Activated CD4-positive, alpha-beta T cell treated with anti-CD3 and anti-CD28 coated beads, Interleukin-2, amount 10 ng/mL, durations not matched to agents 24 days and 14 days (primary cell): ENCODE measurements around the gene NFKB2. TPM values are rescaled to one million over a fixed set of nuclear protein-coding genes. Genes with fewer than 3 reads are reported as not detected.

Source experiments
- DNase-seq: peaks from one replicate; pipeline ENCODE4 v3.0.0; 2022
- H3K27ac Mint-ChIP-seq: one replicate; pipeline ENCODE4 v1.8.0; 2022; ENCODE audit warnings: mild to moderate bottlenecking, mixed read lengths
- H3K27me3 Mint-ChIP-seq: one replicate; pipeline ENCODE4 v1.8.0; 2022; ENCODE audit warnings: mixed read lengths
- H3K36me3 Mint-ChIP-seq: one replicate; pipeline ENCODE4 v1.8.0; 2022; ENCODE audit warnings: low read depth, mild to moderate bottlenecking, mixed read lengths
- H3K4me1 Mint-ChIP-seq: one replicate; pipeline ENCODE4 v1.8.0; 2021; ENCODE audit warnings: mixed read lengths
- H3K4me3 Mint-ChIP-seq: one replicate; pipeline ENCODE4 v1.8.0; 2022; ENCODE audit warnings: mild to moderate bottlenecking, moderate library complexity, mixed read lengths
- H3K9me3 Mint-ChIP-seq: one replicate; pipeline ENCODE4 v1.8.0; 2021; ENCODE audit warnings: mixed read lengths
- intact Hi-C: fragments of 100-400 bp; cut with micrococcal nuclease; formaldehyde crosslinking; loops from one replicate; pipeline ENCODE4 v1.15.1; 2023
- total RNA-seq: library from RNA; stranded (reverse); gene quantifications from 2 replicates; pipeline ENCODE4 v1.2.3, GENCODE V29; 2022

NFKB2 gene
- total RNA-seq, 1 donor from 2014 or later, result 311 TPM

DNA sequence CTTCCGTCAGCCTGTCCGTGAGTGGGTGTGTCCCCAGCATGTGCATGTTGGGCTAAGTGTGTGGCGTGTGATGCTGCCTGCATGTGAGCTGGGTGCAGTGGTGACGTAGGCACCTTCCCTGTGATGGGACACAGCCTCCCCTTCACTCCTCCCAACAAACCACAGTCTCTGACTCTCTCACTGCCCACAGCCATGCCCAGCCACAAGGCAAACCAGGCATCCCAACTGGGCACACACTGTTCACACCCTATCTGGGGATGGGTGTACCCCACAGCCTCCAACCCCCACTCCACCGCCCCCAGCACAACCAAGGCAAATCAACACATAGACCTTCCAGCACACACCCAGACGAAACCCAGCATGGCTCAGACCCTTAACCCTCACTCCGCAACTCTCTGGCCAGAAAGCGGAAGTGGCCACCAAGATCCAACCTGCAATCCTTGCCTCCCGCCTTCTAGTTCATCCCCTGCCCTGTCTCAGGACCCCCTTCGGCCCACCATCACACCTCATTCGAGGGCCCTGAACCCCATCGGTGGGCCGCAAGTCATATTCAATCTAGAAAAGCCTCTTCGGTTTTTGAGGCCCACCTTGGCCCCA lies 12.7 kb downstream of the NFKB2 start:
- peaks cover 18% of the 10 kb centered on the region for H3K36me3 Mint-ChIP-seq
- DNase-seq, result no peak
- peak overlapping the region; percentile 83 for H3K4me3 Mint-ChIP-seq
- no peaks in the 10 kb centered on the region for H3K9me3 Mint-ChIP-seq
- H3K4me1 Mint-ChIP-seq, result peaks cover 42% of the 10 kb centered on the region
- peaks cover 23% of the 10 kb centered on the region for H3K27me3 Mint-ChIP-seq
- intact Hi-C loops, result no loop called here
- peak overlapping the region; percentile 86 for H3K27ac Mint-ChIP-seq

- H3K27me3 Mint-ChIP-seq, result peaks cover 23% of the 10 kb centered on the region
- intact Hi-C loops, result loop anchor here (1.0 kb wide), 2 partner anchors 12 to 15 kb away; no protein-coding TSS in a partner anchor
- H3K36me3 Mint-ChIP-seq, result peaks cover 11% of the 10 kb centered on the region
- no peaks in the 10 kb centered on the region for H3K9me3 Mint-ChIP-seq
- H3K27ac Mint-ChIP-seq, result peak overlapping the region; percentile 89
- H3K4me3 Mint-ChIP-seq, result peak overlapping the region; percentile 94
- peak; percentile 91 for DNase-seq
- H3K4me1 Mint-ChIP-seq, result peaks cover 43% of the 10 kb centered on the region
Observed at GRCh38 chr10:102408728-102409603, 13.5 kb downstream of the NFKB2 start.

DNA sequence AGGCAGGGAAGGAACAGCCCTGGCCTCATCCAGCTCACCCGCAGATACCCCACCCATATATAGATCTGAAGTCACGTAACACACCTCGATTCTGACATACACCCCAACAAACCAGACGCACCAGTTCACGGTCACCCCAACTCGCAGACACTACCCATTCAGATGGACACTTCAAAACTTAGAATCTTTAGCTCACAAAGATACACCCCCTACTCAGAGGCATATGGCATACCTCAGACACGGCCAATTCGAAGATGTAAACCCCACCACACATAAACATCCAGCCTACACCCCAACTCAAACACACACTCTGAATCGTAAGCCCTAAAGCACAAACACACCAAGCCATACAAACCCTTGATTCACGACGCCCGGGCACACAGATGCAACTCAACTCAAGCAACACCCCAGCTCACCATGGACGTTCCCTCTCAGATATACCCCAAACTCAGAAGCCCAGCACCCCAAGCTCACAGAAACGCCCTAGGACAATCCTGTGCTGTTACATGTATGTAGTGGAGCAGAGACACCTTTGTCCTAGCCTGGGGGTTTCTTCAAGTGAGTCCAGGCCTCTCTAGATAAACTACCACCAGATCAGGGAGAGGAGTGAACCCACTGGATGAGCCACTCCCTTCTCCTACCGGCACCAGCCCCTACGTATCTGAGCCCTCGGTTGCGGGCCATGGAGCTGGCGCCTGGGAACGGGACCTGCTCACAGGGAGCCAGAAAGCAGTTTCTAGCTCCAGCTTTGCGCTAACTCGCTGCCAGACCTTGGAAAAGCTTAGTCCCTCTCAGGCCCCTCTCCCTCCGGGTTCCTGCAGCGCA lies 14.3 kb downstream of the NFKB2 start:
- Mint-ChIP-seq H3K27ac (peak overlapping the region; percentile 89), H3K4me1 (peaks cover 46% of the 10 kb centered on the region), H3K9me3 (no peaks in the 10 kb centered on the region), H3K4me3 (peak overlapping the region; percentile 94), H3K36me3 (peaks cover 5% of the 10 kb centered on the region), H3K27me3 (peaks cover 26% of the 10 kb centered on the region)
- DNase-seq, result no peak
- intact Hi-C loops, result loop anchor here (1.0 kb wide), 2 partner anchors 11 to 16 kb away; no protein-coding TSS in a partner anchor

DNA sequence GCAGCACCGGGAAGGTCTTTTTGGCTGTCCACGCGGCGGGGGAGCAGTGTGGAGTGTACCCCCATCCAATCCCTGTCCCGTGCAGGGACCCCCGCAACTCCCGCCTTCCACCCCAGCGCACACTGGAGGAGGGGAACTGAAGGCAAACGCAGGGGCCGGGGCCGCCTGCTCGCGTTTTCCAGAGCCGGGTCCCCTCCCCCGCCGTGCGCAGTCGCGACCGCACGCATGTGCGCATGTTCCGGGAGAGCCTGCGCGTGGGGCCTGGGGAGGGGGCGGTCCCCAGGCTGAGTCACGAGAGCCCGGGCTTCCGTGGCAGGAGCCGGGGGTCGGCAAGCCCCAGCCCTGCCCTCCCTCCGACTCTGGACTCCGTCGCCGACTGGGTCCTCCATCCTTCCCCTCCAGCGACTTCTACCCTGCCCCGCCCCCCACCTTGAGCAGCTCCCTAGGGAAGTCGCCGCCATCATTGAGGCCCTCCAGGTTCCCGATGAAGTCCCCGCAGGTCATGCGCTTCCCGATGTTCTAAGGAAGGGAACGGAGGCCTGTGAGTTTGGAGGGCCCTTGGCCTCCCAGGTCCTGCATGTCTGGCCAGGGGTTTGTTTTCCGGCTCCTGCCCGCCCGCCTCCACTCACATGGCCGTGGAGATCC lies 15.0 kb downstream of the NFKB2 start:
- Mint-ChIP-seq H3K9me3 (no peaks in the 10 kb centered on the region), H3K27ac (peak overlapping the region; percentile 89), H3K4me1 (peaks cover 45% of the 10 kb centered on the region), H3K36me3 (peaks cover 5% of the 10 kb centered on the region), H3K27me3 (peaks cover 26% of the 10 kb centered on the region), H3K4me3 (peak overlapping the region; percentile 94)
- peak; percentile 92 for DNase-seq
- intact Hi-C loops, result no loop called here

DNA sequence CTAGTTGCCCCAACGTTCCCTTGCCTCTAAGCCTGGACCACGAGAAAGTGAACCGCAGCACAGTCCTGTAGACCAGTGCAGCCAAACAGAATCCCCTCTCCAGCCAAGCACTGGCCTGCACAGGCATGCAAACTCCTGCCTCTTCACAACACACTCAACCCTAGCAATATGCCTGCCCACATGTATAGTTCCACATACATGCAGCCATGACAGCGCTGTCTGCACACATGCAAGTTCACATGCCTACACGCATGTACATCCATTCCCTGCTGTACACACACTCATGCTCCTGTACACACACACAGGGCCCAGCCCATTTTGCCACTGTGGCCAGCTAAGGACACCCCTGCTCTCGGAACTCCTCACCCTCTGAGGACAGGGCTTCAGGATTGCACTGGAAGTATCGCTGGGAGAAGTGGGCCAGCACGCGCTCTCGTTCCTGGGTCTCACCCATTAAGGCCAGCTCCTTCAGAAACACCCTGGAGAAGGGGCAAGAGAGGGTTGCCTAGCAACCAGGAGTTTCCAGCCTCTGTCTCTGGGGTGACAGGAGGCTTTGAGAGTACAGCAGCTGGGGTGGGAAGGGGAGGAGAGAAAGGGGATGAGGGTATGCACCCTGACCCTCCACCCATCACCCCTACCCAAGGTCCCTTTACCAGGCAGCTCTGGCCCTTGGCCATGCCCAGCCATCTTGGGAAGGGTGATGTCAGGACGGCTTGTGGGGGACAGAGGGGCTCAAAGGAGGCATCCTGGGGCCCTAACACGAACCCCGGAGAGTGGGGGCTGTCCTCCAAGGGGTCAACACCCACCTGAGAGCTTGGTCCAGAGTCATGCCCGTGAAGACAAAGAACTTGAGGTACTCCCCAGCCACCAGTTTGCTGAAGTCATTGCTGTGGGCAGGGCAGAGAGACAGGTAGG lies 16.1 kb downstream of the NFKB2 start:
- Mint-ChIP-seq H3K27ac (peak overlapping the region; percentile 71), H3K4me1 (peaks cover 41% of the 10 kb centered on the region), H3K4me3 (peak overlapping the region; percentile 94), H3K36me3 (peaks cover 5% of the 10 kb centered on the region), H3K9me3 (no peaks in the 10 kb centered on the region), H3K27me3 (peaks cover 30% of the 10 kb centered on the region)
- intact Hi-C loops, result no loop called here
- no peak for DNase-seq

GRCh38 chr10:102412293-102412692 lies 16.8 kb downstream of the NFKB2 start:
- no peak for DNase-seq
- H3K4me3 Mint-ChIP-seq, result no peak overlapping the region
- intact Hi-C loops, result no loop called here
- H3K9me3 Mint-ChIP-seq, result no peaks in the 10 kb centered on the region
- peaks cover 33% of the 10 kb centered on the region for H3K27me3 Mint-ChIP-seq
- H3K4me1 Mint-ChIP-seq, result peaks cover 37% of the 10 kb centered on the region
- H3K27ac Mint-ChIP-seq, result no peak overlapping the region
- peaks cover 5% of the 10 kb centered on the region for H3K36me3 Mint-ChIP-seq

- Mint-ChIP-seq H3K36me3 (peaks cover 4% of the 10 kb centered on the region), H3K27ac (no peak overlapping the region), H3K4me1 (peaks cover 32% of the 10 kb centered on the region), H3K9me3 (no peaks in the 10 kb centered on the region), H3K4me3 (no peak overlapping the region), H3K27me3 (peaks cover 38% of the 10 kb centered on the region)
- peak; percentile 89 for DNase-seq
- intact Hi-C loops, result no loop called here
Observed at GRCh38 chr10:102413053-102413705, 17.7 kb downstream of the NFKB2 start.

DNA sequence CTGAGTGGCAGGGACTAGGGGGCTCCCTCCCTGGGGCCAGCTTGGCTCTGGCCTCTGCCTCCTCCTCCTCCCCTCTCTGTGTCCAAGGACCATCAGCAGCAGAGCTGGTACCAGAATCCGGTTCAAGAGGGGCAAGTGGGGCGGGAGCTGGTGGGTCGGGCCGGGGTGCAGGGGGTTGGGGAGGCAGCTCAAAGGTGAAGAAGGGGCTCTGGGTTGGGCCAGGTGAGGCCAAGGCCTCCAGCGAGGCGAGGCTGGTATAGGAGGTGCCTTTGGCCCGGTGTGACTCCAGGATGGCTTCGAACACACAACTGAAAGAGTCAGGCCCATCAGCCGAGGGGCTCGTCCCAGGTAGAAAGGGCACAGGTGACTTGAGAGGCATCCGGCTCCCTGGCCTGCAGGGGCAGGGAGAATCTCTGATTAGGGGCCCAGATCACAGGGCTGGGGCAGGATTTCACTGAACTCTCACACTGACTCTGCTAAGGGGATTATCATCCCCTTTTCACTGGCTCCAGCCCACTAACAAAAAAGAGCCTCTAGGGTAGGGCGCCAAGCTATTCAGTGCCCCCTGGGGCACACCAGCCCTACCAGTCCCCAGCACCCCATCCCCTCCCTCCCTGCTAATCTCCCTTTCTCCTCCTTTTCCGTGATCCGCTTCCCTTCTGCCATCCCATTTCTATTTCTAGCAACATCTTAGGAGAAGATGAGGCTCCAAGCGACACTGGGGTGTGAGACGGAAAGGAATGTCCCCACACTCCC lies 18.5 kb downstream of the NFKB2 start:
- H3K4me3 Mint-ChIP-seq, result no peak overlapping the region
- peaks cover 31% of the 10 kb centered on the region for H3K4me1 Mint-ChIP-seq
- no peak for DNase-seq
- intact Hi-C loops, result no loop called here
- no peaks in the 10 kb centered on the region for H3K9me3 Mint-ChIP-seq
- no peak overlapping the region for H3K27ac Mint-ChIP-seq
- peaks cover 2% of the 10 kb centered on the region for H3K36me3 Mint-ChIP-seq
- peaks cover 40% of the 10 kb centered on the region for H3K27me3 Mint-ChIP-seq

- peaks cover 32% of the 10 kb centered on the region for H3K4me1 Mint-ChIP-seq
- H3K4me3 Mint-ChIP-seq, result no peak overlapping the region
- DNase-seq, result no peak
- H3K9me3 Mint-ChIP-seq, result no peaks in the 10 kb centered on the region
- peaks cover 38% of the 10 kb centered on the region for H3K27me3 Mint-ChIP-seq
- H3K27ac Mint-ChIP-seq, result no peak overlapping the region
- H3K36me3 Mint-ChIP-seq, result peaks cover 1% of the 10 kb centered on the region
- intact Hi-C loops, result no loop called here
Observed at GRCh38 chr10:102414749-102415148, 19.2 kb downstream of the NFKB2 start.

GRCh38 chr10:102416283-102416682 lies 20.8 kb downstream of the NFKB2 start:
- intact Hi-C loops, result no loop called here

DNA sequence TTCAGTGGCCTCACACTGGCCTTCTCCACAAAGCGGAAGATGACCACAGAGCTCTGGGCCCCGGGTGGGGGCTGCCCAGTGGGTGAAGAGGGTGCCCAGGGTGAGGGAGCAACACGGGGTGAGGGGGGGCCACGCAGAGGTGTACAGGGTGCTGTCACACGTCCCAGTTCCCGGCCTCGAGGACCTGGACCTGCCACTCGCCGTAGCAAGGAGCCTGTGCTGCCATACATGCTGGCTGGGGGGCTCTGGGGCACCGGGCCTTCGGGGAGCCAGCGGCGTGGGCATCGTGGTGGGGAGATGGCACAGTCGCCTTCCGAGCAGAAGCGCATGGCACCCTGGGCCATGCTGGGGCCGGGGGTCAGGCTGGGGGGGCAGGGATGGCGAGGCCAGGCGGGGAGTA lies 21.2 kb downstream of the NFKB2 start:
- H3K36me3 Mint-ChIP-seq, result peaks cover 2% of the 10 kb centered on the region
- H3K27me3 Mint-ChIP-seq, result peaks cover 27% of the 10 kb centered on the region
- H3K4me3 Mint-ChIP-seq, result no peak overlapping the region
- peaks cover 23% of the 10 kb centered on the region for H3K4me1 Mint-ChIP-seq
- H3K9me3 Mint-ChIP-seq, result no peaks in the 10 kb centered on the region
- no peak overlapping the region for H3K27ac Mint-ChIP-seq
- DNase-seq, result no peak
- intact Hi-C loops, result no loop called here

More at GRCh38 chr10:102416283-102416682, 20.8 kb downstream of the NFKB2 start:
- Mint-ChIP-seq H3K36me3 (peaks cover 2% of the 10 kb centered on the region), H3K4me3 (no peak overlapping the region), H3K9me3 (no peaks in the 10 kb centered on the region), H3K4me1 (peaks cover 27% of the 10 kb centered on the region), H3K27ac (no peak overlapping the region), H3K27me3 (peaks cover 31% of the 10 kb centered on the region)
- DNase-seq, result no peak
